ENCODE measurements around the gene ACSF2. TPM values are rescaled to one million over a fixed set of nuclear protein-coding genes. Genes with fewer than 3 reads are reported as not detected.

Gene ACSF2
- total and polyA plus RNA-seq, 2 donors: 13.4 to 41.6 TPM

DNA sequence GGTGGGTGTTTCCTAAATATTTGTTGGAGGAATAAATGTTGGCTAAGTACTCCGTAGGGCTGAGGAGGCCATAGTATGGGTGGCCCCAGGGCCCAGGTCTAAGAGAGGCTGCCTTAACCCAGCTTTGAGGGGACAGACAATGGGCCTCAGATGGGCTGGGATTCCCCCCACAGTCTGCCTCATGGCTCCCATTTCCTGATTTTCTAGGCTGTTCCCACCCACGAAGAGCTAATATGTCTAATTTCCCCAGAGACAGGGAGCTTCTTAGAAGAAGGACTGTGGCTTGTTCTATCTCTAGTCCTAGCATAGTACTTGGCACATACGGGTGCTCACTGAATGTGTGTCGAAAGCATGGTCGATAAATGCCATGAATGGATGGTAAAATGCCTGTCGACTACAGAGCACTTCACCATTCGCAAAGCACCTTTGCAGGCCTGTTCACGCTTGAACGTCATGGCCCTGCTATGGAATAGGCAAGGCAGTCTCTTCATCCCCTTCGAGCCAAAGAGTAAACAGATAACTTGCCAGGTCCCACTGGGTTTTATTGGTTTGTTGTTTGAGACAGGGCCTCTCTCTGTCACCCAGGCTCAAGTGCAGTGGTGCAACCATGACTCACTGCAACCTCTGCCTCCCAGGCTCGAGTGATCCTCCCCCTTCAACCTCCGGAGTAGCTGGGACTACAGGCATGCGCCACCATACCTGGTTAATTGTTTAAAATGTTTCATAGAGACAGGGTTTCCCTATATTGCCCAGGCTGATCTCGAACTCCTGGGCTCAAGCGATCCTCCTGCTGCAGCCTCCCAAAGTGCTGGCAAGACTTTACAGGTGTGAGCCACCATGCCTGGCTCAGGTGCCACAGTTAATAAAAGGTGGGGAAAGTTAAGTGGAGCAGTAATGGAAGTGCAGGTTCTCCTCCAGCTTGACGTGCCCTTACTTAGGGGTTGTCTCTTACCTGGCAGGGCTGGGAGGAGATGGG, 33.0 kb downstream of the ACSF2 start:
- 93% methylated on average over 16 of the region's 16 CpGs for WGBS
- no peaks in the 10 kb centered on the region for H3K36me3 ChIP-seq (ENCODE audit: control insufficient read depth in 2 of 2, insufficient read depth in 2 of 2, low read length in 1 of 2)
- no peaks in the 10 kb centered on the region for H3K9me3 ChIP-seq (ENCODE audit: control insufficient read depth in 2 of 2, insufficient read depth in 1 of 2, low read length in 1 of 2)
- DNase-seq (ENCODE audit: low read depth in 6 of 9, low spot score in 9 of 9): no peak
- no peak overlapping the region for H3K4me3 ChIP-seq (ENCODE audit: low read length in 2 of 2)
- H3K4me1 ChIP-seq (ENCODE audit: control insufficient read depth in 2 of 2, insufficient read depth in 2 of 2, low read length in 2 of 2): no peaks in the 10 kb centered on the region
- H3K27ac ChIP-seq (ENCODE audit: low read depth in 1 of 2, low read length in 1 of 2): no peak overlapping the region
- no peaks in the 10 kb centered on the region for H3K27me3 ChIP-seq (ENCODE audit: control insufficient read depth in 2 of 2, insufficient read depth in 1 of 2, low read length in 1 of 2)

DNA sequence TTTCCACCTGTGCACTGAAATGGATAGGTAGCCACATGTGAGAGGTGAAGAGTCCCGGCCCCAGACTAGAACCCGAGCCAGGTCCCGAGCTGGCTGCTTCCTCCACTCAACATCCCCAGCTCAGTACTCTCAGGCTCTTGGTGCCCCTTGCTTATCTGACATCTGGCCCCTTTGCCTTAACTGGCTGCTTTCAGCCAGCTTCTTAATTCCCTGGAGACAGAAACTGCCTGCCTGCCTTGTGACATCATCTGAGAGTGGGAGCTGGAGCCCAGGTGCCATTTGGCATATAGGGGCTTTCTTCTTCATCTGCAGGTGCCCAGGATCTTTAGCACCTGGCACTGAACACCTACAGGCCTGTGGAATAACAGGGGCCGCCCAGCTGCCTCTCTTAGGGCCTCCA, 33.7 kb downstream of the ACSF2 start:
- H3K27ac ChIP-seq (ENCODE audit: low read depth in 1 of 2, low read length in 1 of 2): no peak overlapping the region
- H3K9me3 ChIP-seq (ENCODE audit: control insufficient read depth in 2 of 2, insufficient read depth in 1 of 2, low read length in 1 of 2): no peaks in the 10 kb centered on the region
- WGBS: 96% methylated on average over 4 of the region's 4 CpGs
- H3K4me1 ChIP-seq (ENCODE audit: control insufficient read depth in 2 of 2, insufficient read depth in 2 of 2, low read length in 2 of 2): no peaks in the 10 kb centered on the region
- no peak for DNase-seq (ENCODE audit: low read depth in 6 of 9, low spot score in 9 of 9)
- H3K4me3 ChIP-seq (ENCODE audit: low read length in 2 of 2): no peak overlapping the region
- peaks cover 0 to under 1% of the 10 kb centered on the region in 2 donors for H3K27me3 ChIP-seq (ENCODE audit: control insufficient read depth in 2 of 2, insufficient read depth in 1 of 2, low read length in 1 of 2)
- H3K36me3 ChIP-seq (ENCODE audit: control insufficient read depth in 2 of 2, insufficient read depth in 2 of 2, low read length in 1 of 2): no peaks in the 10 kb centered on the region

DNA sequence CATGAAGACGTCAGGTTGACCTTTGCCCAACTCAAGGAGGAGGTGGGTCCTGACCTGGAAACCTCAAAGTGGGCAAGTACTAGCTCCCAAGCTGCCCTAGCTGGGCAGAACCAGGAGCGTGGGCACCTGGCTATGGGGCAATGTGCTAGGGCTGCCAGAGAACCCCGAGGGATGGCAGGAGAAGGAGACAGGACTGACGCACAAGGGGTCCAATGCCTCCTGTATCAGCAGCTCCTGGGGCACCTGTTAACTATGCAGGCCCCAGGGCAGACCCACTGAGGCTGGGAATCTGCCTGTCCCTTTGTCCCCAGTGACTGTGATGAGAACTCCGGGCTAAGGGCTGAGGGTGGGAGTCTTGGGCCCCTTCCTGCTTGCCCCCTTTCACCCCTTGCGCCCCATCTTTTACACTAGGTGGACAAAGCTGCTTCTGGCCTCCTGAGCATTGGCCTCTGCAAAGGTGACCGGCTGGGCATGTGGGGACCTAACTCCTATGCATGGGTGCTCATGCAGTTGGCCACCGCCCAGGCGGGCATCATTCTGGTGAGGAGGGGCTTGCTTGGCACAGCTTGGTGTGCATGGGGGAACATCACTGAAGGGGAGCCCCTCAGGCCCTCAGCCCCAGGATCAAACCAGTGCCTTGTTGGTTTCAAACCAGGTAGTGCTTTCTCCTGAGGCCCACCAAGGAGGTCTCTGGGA, 35.0 kb downstream of the ACSF2 start:
- no peaks in the 10 kb centered on the region for H3K9me3 ChIP-seq (ENCODE audit: control insufficient read depth in 2 of 2, insufficient read depth in 1 of 2, low read length in 1 of 2)
- H3K4me3 ChIP-seq (ENCODE audit: low read length in 2 of 2): no peak overlapping the region
- no peak for DNase-seq (ENCODE audit: low read depth in 6 of 9, low spot score in 9 of 9)
- no peak overlapping the region for H3K27ac ChIP-seq (ENCODE audit: low read depth in 1 of 2, low read length in 1 of 2)
- peaks cover 0 to 5% of the 10 kb centered on the region in 2 donors for H3K27me3 ChIP-seq (ENCODE audit: control insufficient read depth in 2 of 2, insufficient read depth in 1 of 2, low read length in 1 of 2)
- no peaks in the 10 kb centered on the region for H3K4me1 ChIP-seq (ENCODE audit: control insufficient read depth in 2 of 2, insufficient read depth in 2 of 2, low read length in 2 of 2)
- WGBS: 98% methylated on average over 9 of the region's 9 CpGs
- H3K36me3 ChIP-seq (ENCODE audit: control insufficient read depth in 2 of 2, insufficient read depth in 2 of 2, low read length in 1 of 2): no peaks in the 10 kb centered on the region

DNA sequence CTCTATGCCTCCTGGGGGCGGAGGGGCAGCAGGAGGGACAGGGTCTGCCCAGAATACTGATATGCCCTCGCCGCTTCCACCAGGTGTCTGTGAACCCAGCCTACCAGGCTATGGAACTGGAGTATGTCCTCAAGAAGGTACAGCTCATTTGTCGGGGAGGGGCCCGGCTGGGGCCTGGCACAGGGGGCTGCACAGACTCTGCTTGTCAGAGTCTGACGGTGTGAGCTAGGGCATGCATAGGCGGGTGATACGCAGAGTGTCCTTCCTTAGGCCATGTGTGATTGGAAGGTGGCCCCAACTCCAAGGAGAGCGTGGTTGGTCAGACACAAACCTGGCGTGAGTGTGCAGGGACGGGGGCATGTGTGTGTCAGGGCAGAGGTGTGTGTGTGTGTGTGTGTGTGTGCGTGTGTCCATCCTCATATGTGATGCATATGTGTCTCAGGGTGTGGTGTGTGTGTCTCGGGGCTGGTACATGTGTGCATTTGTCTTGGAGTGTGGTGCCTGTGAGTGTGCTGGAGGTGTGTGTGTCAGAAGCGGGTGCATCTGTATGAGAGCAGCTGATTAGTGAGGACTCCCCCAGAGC, 35.6 kb downstream of the ACSF2 start:
- H3K27ac ChIP-seq (ENCODE audit: low read depth in 1 of 2, low read length in 1 of 2): no peak overlapping the region
- H3K4me1 ChIP-seq (ENCODE audit: control insufficient read depth in 2 of 2, insufficient read depth in 2 of 2, low read length in 2 of 2): no peaks in the 10 kb centered on the region
- H3K27me3 ChIP-seq (ENCODE audit: control insufficient read depth in 2 of 2, insufficient read depth in 1 of 2, low read length in 1 of 2): peaks cover 0 to 8% of the 10 kb centered on the region in 2 donors
- no peak overlapping the region for H3K4me3 ChIP-seq (ENCODE audit: low read length in 2 of 2)
- 96% methylated on average over 14 of the region's 14 CpGs for WGBS
- no peak for DNase-seq (ENCODE audit: low read depth in 6 of 9, low spot score in 9 of 9)
- no peaks in the 10 kb centered on the region for H3K9me3 ChIP-seq (ENCODE audit: control insufficient read depth in 2 of 2, insufficient read depth in 1 of 2, low read length in 1 of 2)
- H3K36me3 ChIP-seq (ENCODE audit: control insufficient read depth in 2 of 2, insufficient read depth in 2 of 2, low read length in 1 of 2): no peaks in the 10 kb centered on the region

DNA sequence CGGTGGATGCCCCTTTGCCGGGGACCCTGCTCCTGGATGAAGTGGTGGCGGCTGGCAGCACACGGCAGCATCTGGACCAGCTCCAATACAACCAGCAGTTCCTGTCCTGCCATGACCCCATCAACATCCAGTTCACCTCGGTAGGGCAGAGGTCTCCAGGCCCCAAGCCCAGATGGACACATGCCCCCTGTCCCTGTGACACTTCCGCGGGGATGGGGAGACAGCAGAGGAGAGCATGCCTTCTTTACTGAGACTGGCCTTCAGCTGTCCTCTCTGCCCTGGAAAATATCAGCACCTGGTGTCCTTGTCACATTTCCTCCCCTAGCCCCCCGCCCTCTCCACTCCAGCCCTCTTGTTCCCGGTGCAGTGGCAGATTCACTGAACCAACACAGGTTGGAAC, 36.4 kb downstream of the ACSF2 start:
- WGBS: 95% methylated on average over 9 of the region's 9 CpGs
- Histone ChIP-seq H3K36me3 (ENCODE audit: control insufficient read depth in 2 of 2, insufficient read depth in 2 of 2, low read length in 1 of 2) (no peaks in the 10 kb centered on the region), H3K27ac (ENCODE audit: low read depth in 1 of 2, low read length in 1 of 2) (no peak overlapping the region), H3K4me3 (ENCODE audit: low read length in 2 of 2) (no peak overlapping the region), H3K27me3 (ENCODE audit: control insufficient read depth in 2 of 2, insufficient read depth in 1 of 2, low read length in 1 of 2) (peaks cover 0 to 16% of the 10 kb centered on the region in 2 donors), H3K4me1 (ENCODE audit: control insufficient read depth in 2 of 2, insufficient read depth in 2 of 2, low read length in 2 of 2) (no peaks in the 10 kb centered on the region), H3K9me3 (ENCODE audit: control insufficient read depth in 2 of 2, insufficient read depth in 1 of 2, low read length in 1 of 2) (no peaks in the 10 kb centered on the region)
- DNase-seq (ENCODE audit: low read depth in 6 of 9, low spot score in 9 of 9): no peak

DNA sequence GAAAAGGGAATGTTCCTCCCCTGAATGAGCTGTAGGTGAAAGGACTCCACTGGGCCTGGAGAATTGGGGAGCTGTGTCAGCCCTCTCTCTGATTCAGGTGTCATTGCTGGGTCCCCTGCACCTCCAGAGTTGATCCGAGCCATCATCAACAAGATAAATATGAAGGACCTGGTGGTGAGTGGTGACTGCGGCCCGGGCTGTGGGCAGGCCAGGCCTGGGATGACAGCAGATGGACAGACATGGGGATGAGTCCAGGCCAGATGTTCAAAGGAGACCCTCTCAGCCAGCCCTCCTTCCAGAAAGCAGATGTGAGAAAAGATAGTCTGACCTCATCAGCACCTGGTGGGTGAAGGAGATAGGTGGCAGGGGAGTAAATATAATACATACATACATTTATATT, 38.1 kb downstream of the ACSF2 start:
- Histone ChIP-seq H3K27ac (ENCODE audit: low read depth in 1 of 2, low read length in 1 of 2) (no peak overlapping the region), H3K27me3 (ENCODE audit: control insufficient read depth in 2 of 2, insufficient read depth in 1 of 2, low read length in 1 of 2) (peaks cover 13 to 33% of the 10 kb centered on the region in 2 donors), H3K9me3 (ENCODE audit: control insufficient read depth in 2 of 2, insufficient read depth in 1 of 2, low read length in 1 of 2) (no peaks in the 10 kb centered on the region), H3K4me3 (ENCODE audit: low read length in 2 of 2) (no peak overlapping the region), H3K4me1 (ENCODE audit: control insufficient read depth in 2 of 2, insufficient read depth in 2 of 2, low read length in 2 of 2) (peaks cover 0 to 2% of the 10 kb centered on the region in 2 donors), H3K36me3 (ENCODE audit: control insufficient read depth in 2 of 2, insufficient read depth in 2 of 2, low read length in 1 of 2) (no peaks in the 10 kb centered on the region)
- WGBS: 99% methylated on average over 3 of the region's 3 CpGs
- no peak for DNase-seq (ENCODE audit: low read depth in 6 of 9, low spot score in 9 of 9)

DNA sequence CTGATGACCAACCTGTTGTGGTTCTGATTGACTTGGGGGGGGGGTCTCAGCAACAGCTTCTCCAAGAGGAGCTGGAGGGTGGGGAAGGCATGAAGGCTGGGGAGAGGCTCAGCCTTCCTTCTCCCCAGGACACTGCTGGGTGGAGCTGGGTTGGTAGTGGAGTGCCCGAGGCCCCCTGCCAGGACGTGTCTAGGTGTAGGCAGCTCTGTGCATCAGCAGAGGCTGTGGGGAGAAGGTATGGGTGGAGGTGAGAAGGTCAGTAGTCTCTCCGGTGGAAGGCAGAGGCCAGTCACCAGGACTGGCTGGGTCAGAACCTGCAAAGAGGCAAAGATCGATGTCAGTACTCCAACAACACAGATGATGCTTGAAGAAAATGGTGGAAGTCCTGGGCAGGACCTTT, 38.7 kb downstream of the ACSF2 start:
- 92% methylated on average over 4 of the region's 4 CpGs for WGBS
- no peak overlapping the region for H3K4me3 ChIP-seq (ENCODE audit: low read length in 2 of 2)
- H3K36me3 ChIP-seq (ENCODE audit: control insufficient read depth in 2 of 2, insufficient read depth in 2 of 2, low read length in 1 of 2): no peaks in the 10 kb centered on the region
- H3K9me3 ChIP-seq (ENCODE audit: control insufficient read depth in 2 of 2, insufficient read depth in 1 of 2, low read length in 1 of 2): peaks cover 0 to 4% of the 10 kb centered on the region in 2 donors
- no peak for DNase-seq (ENCODE audit: low read depth in 6 of 9, low spot score in 9 of 9)
- H3K27me3 ChIP-seq (ENCODE audit: control insufficient read depth in 2 of 2, insufficient read depth in 1 of 2, low read length in 1 of 2): peaks cover 19 to 39% of the 10 kb centered on the region in 2 donors
- peaks cover 0 to 4% of the 10 kb centered on the region in 2 donors for H3K4me1 ChIP-seq (ENCODE audit: control insufficient read depth in 2 of 2, insufficient read depth in 2 of 2, low read length in 2 of 2)
- no peak overlapping the region for H3K27ac ChIP-seq (ENCODE audit: low read depth in 1 of 2, low read length in 1 of 2)

DNA sequence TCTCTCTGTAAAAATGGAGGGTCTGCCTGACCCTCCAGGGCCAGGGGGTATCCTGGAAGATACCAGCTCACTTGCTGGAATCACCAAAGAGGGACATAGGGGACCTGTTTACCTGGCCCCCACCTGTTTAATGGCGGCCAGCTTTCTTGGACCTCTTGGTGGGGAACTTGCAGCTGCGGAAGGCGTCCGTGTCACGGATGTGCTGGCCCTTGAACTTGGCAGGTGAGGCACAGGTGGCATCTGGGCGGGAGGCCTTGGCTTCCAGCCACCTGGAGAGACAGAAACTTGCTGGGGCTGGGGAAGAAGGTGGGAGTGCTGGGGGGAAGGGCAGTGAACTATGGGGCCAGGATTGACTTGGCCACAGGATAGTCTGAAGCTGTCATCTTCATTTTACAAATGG, 39.2 kb downstream of the ACSF2 start:
- no peak for DNase-seq (ENCODE audit: low read depth in 6 of 9, low spot score in 9 of 9)
- no peak overlapping the region for H3K27ac ChIP-seq (ENCODE audit: low read depth in 1 of 2, low read length in 1 of 2)
- peaks cover 0 to 4% of the 10 kb centered on the region in 2 donors for H3K4me1 ChIP-seq (ENCODE audit: control insufficient read depth in 2 of 2, insufficient read depth in 2 of 2, low read length in 2 of 2)
- peaks cover 0 to 4% of the 10 kb centered on the region in 2 donors for H3K9me3 ChIP-seq (ENCODE audit: control insufficient read depth in 2 of 2, insufficient read depth in 1 of 2, low read length in 1 of 2)
- H3K4me3 ChIP-seq (ENCODE audit: low read length in 2 of 2): no peak overlapping the region
- H3K36me3 ChIP-seq (ENCODE audit: control insufficient read depth in 2 of 2, insufficient read depth in 2 of 2, low read length in 1 of 2): no peaks in the 10 kb centered on the region
- peaks cover 19 to 44% of the 10 kb centered on the region in 2 donors for H3K27me3 ChIP-seq (ENCODE audit: control insufficient read depth in 2 of 2, insufficient read depth in 1 of 2, low read length in 1 of 2)
- 97% methylated on average over 6 of the region's 6 CpGs for WGBS

DNA sequence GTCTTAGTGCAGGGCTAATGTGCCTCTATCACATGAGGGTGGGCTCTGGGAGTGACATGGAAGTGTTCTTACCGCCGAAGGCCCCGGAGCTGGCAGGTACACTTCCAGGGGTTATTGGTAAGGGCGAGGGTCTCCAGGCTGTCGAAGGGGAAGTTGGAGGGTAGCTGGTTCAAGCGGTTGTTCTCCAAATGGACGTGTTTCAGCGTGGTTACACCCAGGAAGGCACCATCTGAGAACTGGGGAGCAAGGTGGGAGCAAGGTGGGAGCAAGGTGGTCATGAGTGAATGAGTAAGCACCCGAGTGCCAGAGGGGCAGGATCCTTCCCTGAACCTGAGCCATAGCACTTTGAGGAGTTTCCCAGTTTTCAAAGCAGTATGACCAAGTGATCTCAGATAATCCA, 39.6 kb downstream of the ACSF2 start:
- Histone ChIP-seq H3K4me1 (ENCODE audit: control insufficient read depth in 2 of 2, insufficient read depth in 2 of 2, low read length in 2 of 2) (peaks cover 0 to 7% of the 10 kb centered on the region in 2 donors), H3K9me3 (ENCODE audit: control insufficient read depth in 2 of 2, insufficient read depth in 1 of 2, low read length in 1 of 2) (peaks cover 0 to 4% of the 10 kb centered on the region in 2 donors), H3K36me3 (ENCODE audit: control insufficient read depth in 2 of 2, insufficient read depth in 2 of 2, low read length in 1 of 2) (no peaks in the 10 kb centered on the region), H3K4me3 (ENCODE audit: low read length in 2 of 2) (no peak overlapping the region), H3K27me3 (ENCODE audit: control insufficient read depth in 2 of 2, insufficient read depth in 1 of 2, low read length in 1 of 2) (peaks cover 19 to 48% of the 10 kb centered on the region in 2 donors), H3K27ac (ENCODE audit: low read depth in 1 of 2, low read length in 1 of 2) (no peak overlapping the region)
- DNase-seq (ENCODE audit: low read depth in 6 of 9, low spot score in 9 of 9): no peak
- WGBS: 97% methylated on average over 9 of the region's 9 CpGs

All from thymus (tissue), 11 donors.